HG02588 (cell line): Measurements from ENCODE around the gene NUP88.
"Not testable (repeated sequence)": the region's sequence is repeated elsewhere in the genome, so short reads cannot be mapped to it uniquely, and the experiment has no call there.

Source experiments
- ATAC-seq: cut with Tn5 transposase; IDR thresholded peaks from one replicate; pipeline ENCODE4 v1.9.1; 2021; ENCODE audit warnings: mild to moderate bottlenecking, moderate library complexity; ENCODE audit not compliant: unreplicated experiment

NUP88 gene

DNA sequence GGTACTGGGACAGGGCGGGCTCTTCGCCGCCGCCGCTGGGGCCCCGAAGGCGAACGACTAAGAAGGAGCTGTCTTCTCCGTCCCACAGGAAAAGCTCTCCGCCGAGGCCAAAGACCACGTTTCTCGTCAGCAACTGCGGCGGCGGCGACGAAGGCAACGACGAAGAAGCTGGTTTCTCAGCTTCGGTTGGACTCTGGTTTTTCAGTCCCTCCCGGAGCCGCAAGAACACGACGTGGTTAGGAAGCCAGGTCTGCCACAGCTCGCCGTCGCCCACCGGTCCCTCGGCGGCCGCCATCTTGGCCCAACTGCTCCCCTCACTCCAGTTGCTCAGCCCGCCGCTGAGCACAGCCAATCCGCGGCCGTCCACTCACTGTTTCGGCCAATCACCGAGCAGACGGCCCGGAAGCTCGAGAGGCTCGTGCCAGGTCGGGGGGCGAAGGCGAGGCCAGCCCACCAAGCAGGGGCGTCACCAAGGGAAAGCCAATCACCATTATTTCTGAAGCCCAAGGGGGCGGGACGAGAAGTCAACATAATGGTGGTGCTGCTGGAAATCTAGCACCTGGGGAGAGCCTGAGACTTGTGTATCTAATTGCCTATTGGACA lies at the start of gene NUP88:
Gene NUP88 (minus strand): TSS at position 307 of the 603 bp plus-strand sequence. CDS start 12 bp downstream, at position 295.
- ATAC-seq = peak; percentile 82

GRCh38 chr17:5468075-5468473 lies 48.6 kb upstream of the NUP88 start:
- ATAC-seq = peak; percentile 12

DNA sequence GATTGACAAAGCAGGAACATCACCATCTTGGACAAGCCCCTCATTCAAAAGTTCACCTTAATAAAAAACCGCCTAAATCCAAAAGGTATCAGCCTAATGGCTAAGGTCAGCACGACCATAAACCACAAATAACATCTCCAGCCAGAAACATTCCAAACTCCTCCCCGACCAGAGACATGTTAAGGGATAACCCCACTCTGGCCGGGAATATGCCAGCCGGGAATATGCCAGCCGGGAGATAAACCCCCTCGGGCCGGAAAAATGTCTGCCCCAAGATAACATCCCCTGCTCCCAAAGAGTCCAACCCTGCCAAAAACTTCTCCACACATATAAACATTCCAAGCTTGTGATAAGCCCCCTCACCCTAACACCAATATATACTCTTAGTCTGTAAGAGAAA lies 48.0 kb upstream of the NUP88 start:
- no peak for ATAC-seq

DNA sequence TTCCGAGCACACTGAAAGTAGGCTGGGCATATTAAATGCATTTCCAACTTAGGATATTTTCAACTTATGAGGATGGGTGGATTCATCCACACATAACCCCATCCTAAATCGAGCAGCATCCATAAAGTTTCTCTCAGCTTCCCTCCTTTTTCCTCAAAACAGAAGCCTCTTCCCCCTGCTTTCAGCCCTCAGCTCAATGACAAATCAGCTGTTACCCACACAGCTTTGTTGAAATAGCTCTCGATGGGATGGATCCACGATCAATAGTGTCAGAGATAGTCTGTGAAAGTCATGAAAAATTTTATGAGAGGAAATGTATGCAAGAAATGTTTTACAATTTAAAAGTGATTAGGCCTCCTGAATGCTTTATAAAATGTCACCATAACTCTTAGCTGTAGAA lies 46.8 kb upstream of the NUP88 start:
- ATAC-seq = no peak

DNA sequence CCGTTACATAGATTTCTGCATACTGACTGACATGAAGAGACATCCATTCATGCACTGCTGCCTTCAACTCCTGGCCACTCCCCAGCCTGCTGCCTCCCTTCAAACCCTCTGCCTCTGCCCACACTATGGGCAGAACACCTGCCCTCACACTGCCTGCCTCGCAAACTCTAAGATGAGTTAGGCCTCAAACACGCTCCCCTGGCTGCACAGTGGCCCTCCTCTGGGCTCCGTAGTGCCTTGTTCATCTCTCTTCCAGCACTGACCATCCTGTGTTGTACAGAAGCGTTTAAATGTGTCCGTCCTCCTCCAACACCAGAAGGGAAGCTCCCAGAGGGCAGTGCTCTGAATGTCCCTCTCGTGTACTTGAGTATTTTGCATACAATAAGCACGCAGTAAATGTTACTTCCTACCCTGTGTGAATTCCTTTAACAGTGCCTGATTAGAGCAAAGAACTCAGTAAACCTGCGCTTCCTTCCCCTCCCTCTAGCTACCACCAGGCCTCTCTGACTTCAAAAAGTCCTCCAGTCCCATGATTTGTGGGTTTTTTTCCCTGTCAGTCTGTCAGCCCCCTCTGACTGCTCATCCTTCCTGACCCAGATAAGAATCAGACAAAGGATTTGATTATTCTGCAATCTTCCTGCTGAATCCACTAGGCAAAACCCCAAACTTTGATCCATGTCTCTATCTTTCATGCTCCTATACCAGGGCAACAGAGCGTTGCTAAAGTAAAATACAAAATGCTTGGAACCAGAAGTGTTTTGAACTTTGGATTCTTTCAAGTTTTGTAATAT lies 45.5 kb upstream of the NUP88 start:
- ATAC-seq = no peak

DNA sequence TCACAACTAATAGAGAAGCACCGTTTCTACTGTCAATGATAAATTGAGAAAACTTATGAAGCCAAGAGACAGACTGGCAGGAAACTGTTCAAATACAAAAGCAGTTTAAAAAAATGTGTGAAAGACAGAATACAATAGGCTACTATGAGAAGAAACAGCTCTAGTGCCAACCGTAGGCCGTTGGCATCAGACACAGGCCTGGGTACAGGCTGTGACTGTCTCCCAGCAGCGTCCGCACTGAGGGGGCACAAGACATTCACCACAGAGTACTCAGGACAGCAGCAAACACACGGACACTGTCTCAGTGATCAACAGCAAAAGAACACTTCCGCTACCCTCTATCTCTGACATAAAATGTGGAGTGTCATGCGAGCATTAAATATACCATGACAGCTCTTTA lies 27.3 kb upstream of the NUP88 start:
- no peak for ATAC-seq

- no peak for ATAC-seq
Observed at GRCh38 chr17:5444209-5444608, 24.7 kb upstream of the NUP88 start.

- no peak for ATAC-seq
Observed at GRCh38 chr17:5443728-5444127, 24.3 kb upstream of the NUP88 start.

- ATAC-seq = no peak
Observed at GRCh38 chr17:5439446-5439764, 19.9 kb upstream of the NUP88 start.

DNA sequence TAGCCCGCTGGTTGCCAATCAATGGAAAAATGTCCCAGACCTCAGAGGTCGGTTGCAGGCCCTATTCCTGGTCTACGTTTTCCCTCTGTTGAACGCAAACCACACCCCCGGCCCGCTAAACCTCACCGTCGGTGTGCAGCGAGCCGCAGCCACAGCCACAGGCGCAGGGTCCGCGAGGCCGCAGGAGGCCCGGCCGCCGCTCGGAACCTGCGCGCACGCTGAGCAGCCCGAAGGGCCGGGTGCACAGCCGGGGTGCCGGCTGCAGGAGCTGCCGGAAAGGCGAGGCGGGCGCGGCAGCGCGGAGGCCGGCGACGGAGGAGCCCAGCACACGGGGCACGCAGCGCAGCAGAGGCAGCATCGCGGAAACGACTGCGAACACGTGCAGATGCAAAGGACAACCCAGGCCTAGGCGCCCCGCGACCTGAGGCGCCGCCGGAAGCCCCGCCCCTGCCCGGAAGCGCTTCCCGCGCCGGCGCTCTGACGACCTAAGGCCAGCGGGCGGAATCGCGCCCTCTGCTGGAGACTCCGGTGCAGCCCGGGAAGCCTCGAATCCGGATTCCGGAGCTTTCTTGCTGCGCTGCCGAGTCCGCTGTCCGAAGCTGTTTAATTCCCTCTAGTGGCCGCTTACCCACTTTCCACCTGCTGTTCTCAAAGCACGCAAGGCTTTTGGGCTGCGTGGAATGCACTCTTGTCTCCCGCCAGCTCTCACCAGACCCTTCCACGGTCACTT lies 19.4 kb upstream of the NUP88 start, which contains the start of gene C1QBP:
Gene C1QBP (minus strand): TSS at position 440 of the 730 bp plus-strand sequence. CDS start 82 bp downstream, at position 358.
- ATAC-seq = peak; percentile 81

DNA sequence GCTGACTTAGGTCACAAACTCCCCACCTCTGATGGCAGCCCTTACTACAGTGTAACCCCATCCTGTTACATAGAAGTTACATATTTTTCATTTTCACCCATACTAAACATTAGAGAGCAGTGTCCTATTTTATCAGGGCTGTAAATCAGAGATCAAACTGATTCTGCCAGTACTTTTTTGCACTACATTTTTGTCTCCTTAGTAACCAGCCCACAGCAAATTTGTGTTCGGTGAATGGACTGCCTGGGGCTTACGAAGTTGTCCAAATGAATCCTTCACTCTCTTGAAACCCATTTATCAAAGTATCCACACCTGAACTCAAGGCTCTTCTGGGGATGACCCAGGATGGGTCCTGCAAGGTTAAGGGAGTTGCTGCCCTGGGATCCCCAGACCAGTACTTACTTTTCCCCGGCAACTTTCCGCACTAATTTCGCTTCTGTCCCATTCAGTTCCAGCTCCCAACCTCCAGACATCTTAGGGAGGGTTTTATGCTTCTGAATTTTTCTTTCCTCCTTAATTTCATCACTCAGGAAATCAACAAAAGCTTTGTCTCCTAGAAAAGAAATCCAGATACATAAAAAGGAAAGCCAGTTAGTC lies 18.4 kb upstream of the NUP88 start:
- no peak for ATAC-seq

DNA sequence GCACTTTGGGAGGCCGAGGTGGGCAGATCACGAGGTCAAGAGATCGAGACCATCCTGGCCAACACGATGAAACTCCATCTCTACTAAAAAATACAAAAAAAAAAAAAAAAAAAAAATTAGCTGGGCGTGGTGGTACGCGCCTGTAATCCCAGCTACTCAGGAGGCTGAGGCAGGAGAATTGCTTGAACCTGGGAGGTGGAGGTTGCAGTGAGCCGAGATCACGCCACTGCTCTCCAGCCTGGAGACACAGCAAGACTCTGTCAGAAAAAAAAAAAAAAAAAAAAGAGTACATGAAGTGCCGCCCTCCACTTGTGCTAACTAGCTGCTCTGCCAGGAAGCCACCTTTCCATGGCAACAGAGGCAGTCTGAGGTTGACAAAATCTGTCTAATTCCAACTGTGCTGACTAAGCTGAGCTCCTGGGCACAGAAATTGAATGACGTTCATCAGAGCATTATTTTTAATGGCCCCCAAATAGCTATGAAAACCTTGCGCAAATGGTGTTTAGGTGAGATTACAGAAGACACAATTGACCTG lies 16.4 kb upstream of the NUP88 start:
- not testable (repeated sequence) for ATAC-seq

DNA sequence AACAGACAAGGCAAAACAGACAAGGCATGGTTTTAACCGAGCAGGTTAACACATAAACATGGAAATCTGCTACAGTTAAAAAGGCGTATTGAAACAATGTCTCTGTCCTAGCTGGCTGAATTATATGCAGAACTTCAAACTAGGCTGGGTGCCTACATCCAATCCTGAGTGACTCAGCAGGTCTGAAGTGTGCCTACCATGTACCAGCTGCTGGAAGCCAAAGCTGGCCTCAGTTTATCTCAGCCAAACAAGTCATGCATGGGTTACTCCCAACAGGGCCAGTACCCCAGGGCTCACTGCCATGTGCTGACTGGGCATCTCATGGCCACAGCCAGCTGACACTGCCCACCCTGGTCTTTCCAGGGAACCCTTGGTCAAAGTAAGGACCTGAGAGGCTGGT lies 15.5 kb upstream of the NUP88 start:
- no peak for ATAC-seq

- ATAC-seq = no peak
Observed at GRCh38 chr17:5431949-5432556, 12.6 kb upstream of the NUP88 start.

GRCh38 chr17:5431234-5431633 lies 11.8 kb upstream of the NUP88 start:
- not testable (repeated sequence) for ATAC-seq

- no peak for ATAC-seq
Observed at GRCh38 chr17:5430413-5430999, 11.0 kb upstream of the NUP88 start.

- no peak for ATAC-seq
Observed at GRCh38 chr17:5429191-5429887, 9.9 kb upstream of the NUP88 start.

DNA sequence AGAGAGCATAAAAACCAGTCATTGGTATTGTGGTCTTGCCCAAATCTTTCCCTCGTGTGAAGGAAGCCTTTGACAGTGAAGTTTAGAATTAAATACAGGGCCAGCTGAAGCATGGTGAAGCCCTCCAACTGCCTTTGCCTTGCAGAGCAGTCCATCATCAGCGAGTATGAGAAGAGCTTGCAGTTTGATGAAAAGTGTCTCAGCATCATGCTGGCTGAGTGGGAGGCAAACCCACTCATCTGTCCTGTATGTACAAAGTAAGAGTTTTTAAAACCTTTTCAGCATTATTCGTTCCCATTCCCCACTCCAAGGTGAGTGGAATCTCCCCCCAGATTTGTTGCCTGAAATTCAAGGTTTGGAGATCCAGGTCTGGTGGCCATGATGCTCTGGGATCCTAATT lies 6.4 kb upstream of the NUP88 start:
- no peak for ATAC-seq

- ATAC-seq = no peak
Observed at GRCh38 chr17:5424909-5425308, 5.4 kb upstream of the NUP88 start.

DNA sequence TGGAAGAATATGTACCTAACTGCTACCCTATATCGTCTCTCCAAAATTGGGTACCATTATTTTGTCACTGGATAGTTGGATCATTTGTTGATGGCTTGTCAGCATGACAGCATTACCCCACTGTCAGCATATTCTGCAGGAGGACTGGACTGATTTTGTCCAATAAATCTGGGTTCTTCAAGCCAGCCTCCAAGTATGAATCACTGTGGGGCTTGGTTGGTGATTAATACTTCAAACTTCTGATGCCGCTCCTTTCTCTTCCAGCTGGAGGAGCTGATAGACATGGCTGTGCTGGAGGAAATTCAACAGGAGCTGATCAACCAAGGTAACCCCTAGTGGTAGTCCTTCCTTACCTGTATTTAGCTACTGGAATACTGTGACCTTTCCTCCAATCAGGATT lies 3.0 kb upstream of the NUP88 start:
- no peak for ATAC-seq
